ENCODE results near the gene ENTPD8.
"Not testable (repeated sequence)": the region's sequence is repeated elsewhere in the genome, so short reads cannot be mapped to it uniquely, and the experiment has no call there.

Gene ENTPD8

DNA sequence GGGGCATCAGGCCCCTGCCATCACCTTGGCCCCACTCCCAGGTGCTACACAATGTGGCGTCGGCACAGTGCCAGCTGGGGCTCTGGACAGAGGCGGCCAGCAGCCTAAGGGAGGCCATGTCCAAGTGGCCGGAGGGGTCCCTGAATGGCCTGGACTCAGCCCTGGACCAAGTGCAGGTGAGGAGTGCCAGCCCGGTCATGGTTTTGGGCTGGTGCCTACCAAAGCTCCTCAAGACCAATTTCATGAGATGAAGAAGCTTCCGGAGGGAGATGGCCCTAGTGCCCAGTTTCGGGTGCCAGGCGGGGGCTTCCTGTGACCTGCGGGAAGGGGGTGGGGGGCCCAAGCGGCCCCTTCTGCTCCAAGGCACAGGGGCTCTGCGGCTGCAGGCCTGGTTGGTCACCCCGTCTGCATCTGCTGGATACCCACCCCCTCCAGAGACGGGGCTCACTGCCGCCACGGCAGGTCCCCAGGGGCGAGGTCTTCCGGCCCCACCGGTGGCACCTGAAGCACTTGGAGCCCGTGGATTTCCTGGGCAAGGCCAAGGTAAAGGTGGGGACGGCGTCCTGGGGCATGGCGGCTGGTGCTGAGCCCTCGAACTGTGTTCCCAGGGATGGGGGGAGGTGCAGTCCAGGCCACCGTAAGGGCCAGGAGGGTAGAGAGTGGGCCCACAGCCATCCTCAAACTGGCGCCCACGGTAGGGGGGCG is 12.2 kb downstream of the ENTPD8 start:
- no peak for DNase-seq

- DNase-seq, result no peak
Observed at GRCh38 chr9:137428311-137428630, 12.9 kb downstream of the ENTPD8 start.

GRCh38 chr9:137427454-137428310 is 13.5 kb downstream of the ENTPD8 start:
- no peak for DNase-seq

DNA sequence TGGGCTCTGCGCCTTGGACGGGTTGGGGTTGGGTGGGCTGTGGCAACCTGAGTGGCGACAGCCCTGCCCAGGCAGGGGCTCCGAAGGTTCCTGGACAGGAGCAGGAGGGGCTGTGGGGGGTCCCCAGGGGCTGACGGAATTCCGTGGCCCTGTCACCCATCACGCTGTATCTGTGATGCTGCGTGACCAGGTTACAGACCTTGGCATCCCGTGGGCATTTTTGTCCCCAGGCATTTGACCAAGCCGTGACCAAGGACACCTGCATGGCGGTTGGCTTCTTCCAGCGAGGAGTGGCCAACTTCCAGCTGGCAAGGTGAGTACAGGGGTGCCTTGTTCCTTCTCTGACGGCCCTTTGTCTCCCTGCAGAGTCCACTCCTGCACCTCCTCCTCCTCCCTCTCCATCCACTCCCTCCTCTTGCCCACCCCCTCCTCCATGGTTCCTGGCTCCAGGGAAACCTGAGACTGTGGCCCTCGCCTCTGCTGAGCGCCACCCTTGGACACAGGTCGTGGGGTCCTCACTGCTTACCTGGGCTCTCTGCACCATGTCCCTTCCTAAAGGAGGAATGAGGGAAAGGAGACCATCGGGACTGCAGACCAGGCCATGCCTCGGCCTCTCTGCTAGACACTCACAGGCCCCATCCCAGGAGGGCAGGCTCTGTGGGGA is 15.0 kb downstream of the ENTPD8 start:
- DNase-seq, result no peak

DNA sequence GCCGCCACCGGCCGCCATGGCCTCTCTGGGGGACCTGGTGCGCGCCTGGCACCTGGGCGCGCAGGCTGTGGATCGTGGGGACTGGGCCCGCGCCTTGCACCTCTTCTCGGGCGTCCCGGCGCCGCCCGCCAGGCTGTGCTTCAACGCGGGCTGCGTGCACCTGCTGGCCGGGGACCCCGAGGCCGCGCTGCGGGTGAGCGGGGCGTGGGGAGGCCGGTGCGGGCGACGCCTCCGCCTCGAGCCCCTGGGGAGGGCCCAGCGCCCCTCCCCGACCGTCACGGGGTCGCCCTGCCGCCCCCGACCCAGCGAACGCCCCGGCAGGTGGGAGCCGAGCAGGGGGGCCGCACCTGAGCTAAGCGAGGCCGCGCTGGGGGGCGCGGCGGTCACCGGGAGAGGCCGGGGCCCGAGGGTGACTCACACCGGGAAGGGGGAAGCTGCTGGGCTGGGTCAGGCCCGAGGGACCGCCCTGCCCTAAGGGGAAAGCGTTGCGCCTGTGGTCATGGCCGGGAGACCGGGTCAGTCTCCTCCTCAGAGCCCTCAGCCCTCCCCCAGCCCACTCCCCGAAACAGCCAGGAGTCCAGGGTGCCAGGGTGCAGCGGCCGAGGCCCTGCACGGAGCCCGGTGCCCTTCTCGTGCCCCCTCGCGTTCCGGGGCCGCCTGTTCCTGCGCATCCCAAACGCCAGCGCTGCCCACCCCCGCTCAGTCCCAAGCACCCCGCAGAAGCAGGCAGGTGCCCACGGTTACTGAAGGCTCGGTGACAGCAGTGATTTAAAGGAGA is 17.5 kb downstream of the ENTPD8 start:
- DNase-seq, result no peak

DNA sequence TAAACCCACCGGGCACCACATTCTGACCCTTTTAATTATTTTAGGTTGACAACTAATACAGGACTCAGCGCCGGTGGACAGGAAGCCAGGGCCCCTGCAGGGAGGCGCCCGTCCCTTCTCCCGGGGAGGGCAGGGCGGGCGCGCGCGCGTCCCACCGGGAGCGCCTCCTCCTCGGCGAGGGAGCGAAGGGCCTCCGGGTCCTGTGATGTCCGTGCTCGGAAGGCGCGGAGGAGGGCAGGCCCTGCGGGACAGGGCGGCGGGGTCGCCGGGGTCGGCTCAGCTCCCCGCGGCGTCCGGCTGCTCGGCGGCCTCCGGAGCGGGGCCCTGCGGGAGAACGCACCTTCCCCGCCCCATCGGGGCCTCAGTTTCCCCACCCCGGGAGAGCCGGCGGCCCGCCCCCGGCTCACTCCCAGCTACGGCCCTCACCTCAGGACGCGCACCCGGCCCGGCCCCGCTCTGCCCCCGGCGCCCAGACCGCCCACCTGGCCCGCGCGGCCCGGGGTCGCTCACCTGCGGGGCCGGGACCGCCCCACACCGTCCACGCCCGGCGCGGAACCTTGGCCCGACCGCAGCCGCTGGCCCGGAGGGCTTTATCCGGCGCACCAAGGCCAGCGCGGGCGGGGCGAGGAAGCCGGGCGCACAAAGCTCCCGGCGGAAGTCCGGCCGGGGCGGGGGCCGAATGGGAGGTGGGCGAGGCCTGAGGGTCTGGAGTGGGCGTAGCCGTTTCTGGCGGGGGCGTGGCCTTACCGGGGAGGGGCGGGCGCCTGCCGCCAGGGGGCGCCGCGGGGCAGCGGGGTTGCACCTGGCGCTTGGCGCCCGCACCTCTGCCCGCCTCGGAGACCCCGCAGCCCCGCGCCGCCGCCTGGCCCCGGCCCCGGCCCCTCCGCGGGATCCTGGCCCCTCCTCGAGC is 18.3 kb downstream of the ENTPD8 start, which contains the start of the genes EXD3 and NOXA1:
EXD3 (minus strand) TSS at position 559 of the 910 bp plus-strand sequence. CDS start 27,805 bp downstream, outside the sequence.
NOXA1 (plus strand) TSS at position 790 of the 910 bp plus-strand sequence. CDS start 137 bp downstream, outside the sequence.
- peak; percentile 83 for DNase-seq

DNA sequence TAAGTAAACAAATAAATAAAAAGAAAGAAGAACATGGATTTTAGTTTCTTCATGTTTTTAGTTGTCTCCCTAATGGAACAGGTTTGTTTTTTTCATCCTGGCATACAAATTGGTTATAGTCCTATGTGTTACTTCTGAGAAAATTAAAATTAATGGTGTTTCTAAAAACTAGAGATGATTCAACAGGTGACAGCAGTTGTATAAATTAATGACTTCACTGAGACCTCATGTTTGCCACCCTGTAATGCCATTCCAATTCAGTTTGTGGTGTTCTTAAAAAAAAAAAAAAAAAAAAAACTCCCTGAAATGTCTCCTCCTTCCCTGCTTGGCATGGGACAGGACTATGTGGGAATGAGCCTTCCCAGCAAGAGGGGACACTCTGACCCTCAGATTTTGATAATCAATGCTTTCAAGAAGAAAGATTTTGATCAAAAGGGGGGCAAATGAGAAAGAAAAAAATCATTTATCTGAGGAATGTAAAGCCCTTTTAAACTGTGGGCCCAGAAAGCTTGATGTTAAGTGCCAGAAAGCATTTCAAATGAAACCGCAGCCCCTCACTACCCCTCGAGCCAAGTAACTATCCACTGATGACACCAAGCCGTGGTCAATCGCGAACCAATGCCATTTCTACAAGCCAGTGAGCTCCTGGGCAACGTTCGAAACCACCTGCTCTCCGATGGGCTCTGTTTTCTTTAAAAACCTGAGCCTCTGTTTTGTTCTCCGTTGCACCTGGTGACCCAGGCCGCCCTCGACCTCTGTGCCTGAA is 19.1 kb downstream of the ENTPD8 start:
- DNase-seq, result peak; percentile 10

GRCh38 chr9:137417161-137418021 is 23.8 kb downstream of the ENTPD8 start:
- no peak for DNase-seq

DNA sequence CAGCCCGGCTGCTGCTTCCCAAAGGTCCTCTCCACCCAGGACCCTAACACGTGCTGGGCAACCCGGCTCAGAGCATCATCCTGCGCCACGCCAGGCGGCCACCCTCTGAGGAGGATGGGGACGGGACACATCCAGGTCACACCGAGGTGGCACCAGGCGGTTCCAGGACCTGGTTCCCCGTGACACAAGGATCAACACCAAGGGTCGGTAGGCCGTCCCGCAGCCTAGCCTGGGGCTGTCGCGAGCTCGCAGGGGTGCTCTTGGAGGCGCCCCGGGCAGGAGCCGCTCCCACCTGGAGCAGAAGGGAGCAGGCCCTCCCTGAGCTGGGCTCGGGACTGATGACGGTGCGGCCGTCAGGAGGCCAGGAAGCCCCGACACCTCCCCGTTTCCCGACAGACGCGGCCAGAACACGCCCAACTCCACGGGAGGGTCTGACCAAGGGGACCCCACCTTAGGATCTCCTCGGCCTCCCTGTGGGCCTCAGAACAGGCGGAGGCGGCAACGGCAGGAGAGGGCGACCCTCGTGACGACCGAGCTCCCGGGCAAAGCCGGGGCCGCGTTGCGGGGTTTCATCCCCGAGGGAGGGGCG is 24.5 kb downstream of the ENTPD8 start:
- DNase-seq, result no peak

DNA sequence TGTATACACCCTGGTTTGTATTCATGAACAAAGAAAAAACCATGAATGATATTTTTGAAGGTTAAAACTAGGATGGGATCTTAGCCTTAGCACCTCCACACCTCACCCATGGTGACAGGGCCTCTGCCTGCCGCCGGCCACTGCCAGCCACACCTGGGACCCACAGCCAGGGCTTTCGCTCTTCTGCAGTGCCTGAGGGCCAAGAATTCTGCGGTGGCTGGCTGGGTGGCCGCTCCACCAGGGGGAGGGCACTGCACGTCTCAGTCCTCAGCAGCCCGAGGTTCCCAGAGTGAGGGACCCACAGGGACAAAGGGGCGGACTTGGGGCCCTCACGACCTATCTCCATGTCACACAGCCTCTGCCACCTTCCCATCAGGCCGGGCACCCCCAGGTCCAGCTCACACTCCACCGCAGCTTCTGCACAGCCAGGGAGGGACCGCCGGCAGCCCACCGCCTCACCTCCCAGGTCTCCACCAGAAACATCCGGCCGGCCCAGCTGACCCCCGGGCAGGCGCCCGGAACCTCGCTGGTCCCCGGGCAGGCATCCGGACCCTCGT is 25.1 kb downstream of the ENTPD8 start:
- DNase-seq, result no peak

DNA sequence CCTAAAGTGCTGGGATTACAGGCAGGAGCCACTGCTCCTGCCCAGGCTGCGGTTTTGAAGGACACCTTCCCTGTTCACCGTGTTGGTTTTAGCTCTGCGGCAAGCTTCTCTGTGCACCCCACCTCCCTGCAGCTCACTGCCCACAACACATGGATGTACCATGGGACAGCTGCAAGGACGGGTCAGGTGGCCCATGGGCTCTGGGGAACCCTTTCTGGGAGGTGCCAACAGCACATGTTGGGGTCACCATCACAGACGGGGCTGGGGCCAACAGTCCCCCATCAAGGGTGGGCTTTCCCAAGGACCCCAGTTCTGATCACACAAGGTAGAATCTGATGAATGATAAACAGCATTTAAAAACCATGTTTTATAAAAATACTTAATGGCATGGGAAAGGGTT is 25.7 kb downstream of the ENTPD8 start:
- no peak for DNase-seq

DNA sequence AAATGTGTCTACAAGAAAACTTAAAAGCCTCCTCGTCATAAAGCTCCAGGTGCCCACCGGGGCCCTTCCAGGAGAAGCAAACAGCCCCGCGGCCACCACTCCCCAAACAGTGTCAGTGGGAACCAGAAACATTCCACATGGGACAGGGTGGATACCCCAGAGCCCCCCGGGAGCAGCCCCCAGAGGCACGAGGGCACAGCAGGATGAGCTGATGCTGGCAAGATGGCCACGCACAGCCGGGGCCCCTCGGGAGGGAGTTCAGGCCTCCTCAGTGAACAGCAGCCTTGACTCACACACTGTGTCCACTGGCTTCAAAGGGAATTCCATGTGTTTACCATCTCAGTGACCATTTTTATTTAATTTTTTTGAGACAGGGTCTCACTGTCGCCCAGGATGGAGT is 28.7 kb downstream of the ENTPD8 start:
- DNase-seq, result no peak

GRCh38 chr9:137411645-137412380 is 29.3 kb downstream of the ENTPD8 start:
- no peak for DNase-seq

- DNase-seq, result no peak
Observed at GRCh38 chr9:137411260-137411644, 29.9 kb downstream of the ENTPD8 start.

DNA sequence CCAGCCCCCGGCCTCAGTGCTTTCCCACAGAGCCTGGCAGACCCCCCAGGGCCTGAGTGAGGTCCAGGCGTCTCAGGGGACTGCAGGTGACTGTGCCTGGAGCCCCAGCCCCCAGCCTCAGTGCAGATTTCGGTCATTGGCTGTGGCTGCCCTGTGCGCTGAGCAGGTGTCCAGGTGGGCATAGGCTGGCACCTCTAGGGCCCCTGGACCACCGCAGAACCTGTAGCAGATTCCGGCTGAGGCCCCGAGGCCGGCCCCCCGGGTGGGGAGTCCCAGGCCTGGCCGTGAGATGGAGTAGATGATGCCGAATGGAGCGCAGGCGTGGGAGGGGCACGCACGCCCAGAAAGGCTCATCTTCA is 30.3 kb downstream of the ENTPD8 start:
- no peak for DNase-seq

GRCh38 chr9:137410236-137410890 is 30.8 kb downstream of the ENTPD8 start:
- not testable (repeated sequence) for DNase-seq

GRCh38 chr9:137409515-137409914 is 31.6 kb downstream of the ENTPD8 start:
- DNase-seq, result no peak
